ENCODE results near the gene ERC1.

- TF ChIP-seq CTCF (IDR thresholded peaks at IDR 0.05) (no peak), POLR2A (IDR thresholded peaks at IDR 0.05) (no peak), EP300 (IDR thresholded peaks at IDR 0.05) (no peak)
Observed at GRCh38 chr12:1195513-1195912, 204.5 kb downstream of the ERC1 start.

All from tibial nerve (tissue), 4 donors.